Large intestine (tissue), 3 donors: ENCODE results near the gene XPO6. TPM values are rescaled to one million over a fixed set of nuclear protein-coding genes. Genes with fewer than 3 reads are reported as not detected.

Source experiments
- DNase-seq, 2 donors: peaks; one replicate each; pipeline versions ENCODE4 v3.0.0 to v3.0.0-alpha.2; 2013
- H3K27ac ChIP-seq: one replicate; pipeline ENCODE4 v1.5.1; 2013; ENCODE audit warnings: low read length
- H3K27me3 ChIP-seq: 2 replicates; pipeline ENCODE4 v1.6.1; 2013; ENCODE audit warnings: low read length; ENCODE audit not compliant: control insufficient read depth, insufficient read depth
- H3K36me3 ChIP-seq: 2 replicates; pipeline ENCODE4 v1.6.1; 2013; ENCODE audit warnings: low read length; ENCODE audit not compliant: control insufficient read depth, insufficient read depth
- H3K4me1 ChIP-seq: one replicate; pipeline ENCODE4 v1.6.1; 2013; ENCODE audit warnings: low read length; ENCODE audit not compliant: control insufficient read depth, insufficient read depth
- H3K4me3 ChIP-seq: one replicate; pipeline ENCODE4 v1.5.1; 2013; ENCODE audit warnings: low read length
- H3K9me3 ChIP-seq: one replicate; pipeline ENCODE4 v1.6.1; 2013; ENCODE audit warnings: mild to moderate bottlenecking, low read depth, low read length, moderate library complexity; ENCODE audit not compliant: control insufficient read depth
- WGBS: methylation state at CpG from one replicate; pipeline ENCODE4 v1.1.5; 2013; ENCODE audit warnings: low lambda C conversion rate; ENCODE audit not compliant: insufficient coverage; 5-methylcytosine and 5-hydroxymethylcytosine counted together
- polyA plus RNA-seq: library from polyadenylated mRNA; unstranded; fragments of 120-200 nt; gene quantifications from one replicate; pipeline ENCODE4 v1.2.1, GENCODE V29; 2013

Gene XPO6
- polyA plus RNA-seq, 1 donor: 63.4 TPM

DNA sequence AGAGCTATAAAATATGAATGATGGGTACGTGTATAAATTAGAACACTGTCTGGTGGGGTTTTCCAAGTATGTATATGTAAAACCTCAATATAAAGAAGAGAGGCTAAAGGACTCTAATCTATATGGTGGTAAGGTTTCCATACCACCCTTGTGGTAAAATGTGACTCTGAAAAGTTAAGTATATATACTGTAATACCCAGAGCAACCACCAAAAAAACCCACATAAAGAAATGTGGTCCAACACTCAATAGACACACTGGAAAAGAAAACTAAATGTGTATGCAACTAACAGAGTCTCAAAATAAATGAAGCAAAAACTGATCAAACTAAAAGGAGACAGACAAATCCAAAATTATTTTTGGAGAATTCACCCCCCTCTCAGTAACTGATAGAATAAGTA is 72.2 kb downstream of the XPO6 start:
- DNase-seq: no peak
- Histone ChIP-seq H3K36me3 (peaks cover 41% of the 10 kb centered on the region), H3K4me1 (no peaks in the 10 kb centered on the region), H3K9me3 (no peaks in the 10 kb centered on the region), H3K4me3 (no peak overlapping the region), H3K27ac (no peak overlapping the region), H3K27me3 (no peaks in the 10 kb centered on the region)
- no CpG with 5 or more reads among the region's 1 CpG for WGBS

DNA sequence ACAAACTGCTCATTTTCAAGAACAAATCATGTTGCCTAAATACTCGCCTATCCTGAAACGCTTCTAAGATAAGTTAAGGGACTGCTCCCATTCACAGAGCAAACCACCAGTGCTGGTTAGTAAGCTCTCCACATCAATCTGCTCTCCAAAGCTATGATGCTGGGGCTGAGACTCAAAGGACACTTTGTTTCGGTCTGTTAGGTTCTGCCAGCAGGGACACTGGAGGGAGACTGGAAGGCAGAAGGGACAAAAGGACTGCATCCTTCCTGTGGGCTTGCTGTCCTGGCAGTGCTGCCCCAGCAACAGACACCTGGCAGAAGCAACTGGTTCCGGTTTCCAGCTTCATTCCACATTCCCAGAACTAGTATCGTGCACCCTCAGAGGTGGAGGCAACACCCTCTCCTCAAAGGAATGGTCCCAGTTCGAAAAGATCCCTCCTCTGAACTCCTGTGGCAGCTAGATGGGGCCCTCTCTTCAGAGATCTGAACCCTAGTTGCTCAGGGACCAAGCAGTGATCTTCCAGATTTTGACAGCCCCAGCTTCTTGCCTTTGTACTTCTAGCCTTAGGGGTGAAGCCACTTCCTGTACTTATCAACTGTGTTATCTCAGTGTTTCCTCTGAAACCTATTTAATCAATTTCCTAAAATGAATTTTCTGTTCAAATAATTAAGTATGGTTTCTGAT is 74.9 kb downstream of the XPO6 start:
- Histone ChIP-seq H3K9me3 (no peaks in the 10 kb centered on the region), H3K4me3 (no peak overlapping the region), H3K36me3 (peaks cover 49% of the 10 kb centered on the region), H3K27ac (no peak overlapping the region), H3K4me1 (no peaks in the 10 kb centered on the region), H3K27me3 (no peaks in the 10 kb centered on the region)
- DNase-seq: no peak
- 100% methylated on average over 1 of the region's 6 CpGs for WGBS

DNA sequence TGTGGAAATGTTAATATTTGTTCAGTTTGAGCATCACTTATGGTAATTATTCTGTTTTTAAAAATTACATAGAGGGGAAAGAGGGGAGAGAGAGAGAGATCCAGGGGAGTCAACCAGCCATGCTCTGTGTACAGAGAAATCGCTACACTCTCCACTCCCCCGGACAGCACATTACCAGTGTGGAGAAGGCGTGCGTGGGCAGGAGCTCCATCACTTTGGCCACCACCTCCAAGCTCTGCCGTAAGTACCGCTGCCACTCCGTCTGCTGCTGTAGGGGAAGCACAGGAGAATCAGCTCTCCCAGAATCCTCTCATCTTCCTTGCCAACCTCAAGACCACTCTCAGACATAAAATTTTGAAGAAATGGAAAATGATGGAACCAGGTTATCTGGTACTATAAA is 78.1 kb downstream of the XPO6 start:
- Histone ChIP-seq H3K9me3 (no peaks in the 10 kb centered on the region), H3K36me3 (peaks cover 69% of the 10 kb centered on the region), H3K4me1 (no peaks in the 10 kb centered on the region), H3K27me3 (no peaks in the 10 kb centered on the region), H3K4me3 (no peak overlapping the region), H3K27ac (no peak overlapping the region)
- WGBS: no CpG with 5 or more reads among the region's 7 CpGs
- no peak for DNase-seq

GRCh38 chr16:28131743-28132393 is 79.9 kb downstream of the XPO6 start:
- no CpG with 5 or more reads among the region's 5 CpGs for WGBS
- H3K27ac ChIP-seq: no peak overlapping the region
- H3K36me3 ChIP-seq: peaks cover 78% of the 10 kb centered on the region

GRCh38 chr16:28131181-28131580 is 80.6 kb downstream of the XPO6 start:
- no peak overlapping the region for H3K27ac ChIP-seq

More at GRCh38 chr16:28131743-28132393, 79.9 kb downstream of the XPO6 start:
- Histone ChIP-seq H3K4me3 (no peak overlapping the region), H3K9me3 (no peaks in the 10 kb centered on the region), H3K4me1 (no peaks in the 10 kb centered on the region), H3K27me3 (no peaks in the 10 kb centered on the region)
- no peak for DNase-seq

GRCh38 chr16:28130099-28131088 is 81.4 kb downstream of the XPO6 start:
- WGBS: 90% methylated on average over 4 of the region's 11 CpGs
- Histone ChIP-seq H3K4me1 (no peaks in the 10 kb centered on the region), H3K27me3 (no peaks in the 10 kb centered on the region), H3K9me3 (no peaks in the 10 kb centered on the region), H3K4me3 (no peak overlapping the region), H3K36me3 (peaks cover 87% of the 10 kb centered on the region), H3K27ac (peak overlapping the region; percentile 23)
- peak; percentile 12 to 17 for DNase-seq

More at GRCh38 chr16:28131181-28131580, 80.6 kb downstream of the XPO6 start:
- H3K4me3 ChIP-seq: no peak overlapping the region
- no peaks in the 10 kb centered on the region for H3K9me3 ChIP-seq
- WGBS: 100% methylated on average over 1 of the region's 6 CpGs
- H3K4me1 ChIP-seq: no peaks in the 10 kb centered on the region
- H3K36me3 ChIP-seq: peaks cover 82% of the 10 kb centered on the region
- no peak for DNase-seq
- H3K27me3 ChIP-seq: no peaks in the 10 kb centered on the region

- WGBS: 100% methylated on average over 1 of the region's 14 CpGs
- Histone ChIP-seq H3K27ac (no peak overlapping the region), H3K4me3 (no peak overlapping the region), H3K36me3 (peaks cover 81% of the 10 kb centered on the region), H3K4me1 (no peaks in the 10 kb centered on the region), H3K9me3 (no peaks in the 10 kb centered on the region), H3K27me3 (no peaks in the 10 kb centered on the region)
- no peak for DNase-seq
These were observed 84.8 kb downstream of the XPO6 start for GRCh38 chr16:28126684-28127620.

GRCh38 chr16:28125592-28125991 is 86.2 kb downstream of the XPO6 start:
- H3K36me3 ChIP-seq: peaks cover 76% of the 10 kb centered on the region
- DNase-seq: no peak
- H3K27ac ChIP-seq: no peak overlapping the region
- WGBS: no CpG with 5 or more reads among the region's 16 CpGs
- no peaks in the 10 kb centered on the region for H3K4me1 ChIP-seq
- H3K27me3 ChIP-seq: no peaks in the 10 kb centered on the region
- no peak overlapping the region for H3K4me3 ChIP-seq
- H3K9me3 ChIP-seq: no peaks in the 10 kb centered on the region

GRCh38 chr16:28121527-28121926 is 90.2 kb downstream of the XPO6 start:
- Histone ChIP-seq H3K27me3 (no peaks in the 10 kb centered on the region), H3K36me3 (peaks cover 68% of the 10 kb centered on the region), H3K27ac (no peak overlapping the region), H3K4me3 (no peak overlapping the region), H3K9me3 (no peaks in the 10 kb centered on the region), H3K4me1 (peaks cover 4% of the 10 kb centered on the region)
- no peak for DNase-seq
- WGBS: 83% methylated on average over 2 of the region's 2 CpGs
